ENCODE data around the gene BCO2.
"Not testable (repeated sequence)": the region's sequence is repeated elsewhere in the genome, so short reads cannot be mapped to it uniquely, and the experiment has no call there.

Gene BCO2

DNA sequence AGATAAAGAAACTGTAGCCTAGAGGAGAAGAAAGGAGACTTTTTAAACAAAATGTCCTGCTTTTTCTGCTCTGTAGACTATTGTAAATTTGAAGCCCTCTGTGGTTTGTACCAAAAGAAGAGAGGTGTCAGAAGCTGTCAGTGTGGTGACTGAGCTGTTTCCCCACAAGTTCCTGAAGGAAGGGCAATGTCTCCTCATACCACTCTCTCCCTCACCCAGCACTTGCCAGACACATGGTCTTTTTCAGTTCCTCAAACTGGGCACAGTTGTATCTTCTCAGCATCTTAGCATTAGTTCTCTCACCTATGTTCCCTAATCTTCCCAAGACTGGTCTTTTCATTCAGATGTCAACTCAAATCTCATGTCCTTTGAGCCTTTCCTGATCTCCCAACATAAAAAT lies 4.3 kb downstream of the BCO2 start:
- Histone ChIP-seq H3K27ac (no peak overlapping the region), H3K4me3 (ENCODE audit: low read depth, low read length) (no peak overlapping the region), H3K36me3 (replicated peaks) (no peaks in the 10 kb centered on the region), H3K27me3 (replicated peaks) (no peaks in the 10 kb centered on the region)
- DNase-seq, result no peak
- in situ Hi-C loops (cut with HindIII; ENCODE audit: low pct_ligation_motif_present, low sequenced_read_pairs), result no loop called here
- TF ChIP-seq, protein P1, sequence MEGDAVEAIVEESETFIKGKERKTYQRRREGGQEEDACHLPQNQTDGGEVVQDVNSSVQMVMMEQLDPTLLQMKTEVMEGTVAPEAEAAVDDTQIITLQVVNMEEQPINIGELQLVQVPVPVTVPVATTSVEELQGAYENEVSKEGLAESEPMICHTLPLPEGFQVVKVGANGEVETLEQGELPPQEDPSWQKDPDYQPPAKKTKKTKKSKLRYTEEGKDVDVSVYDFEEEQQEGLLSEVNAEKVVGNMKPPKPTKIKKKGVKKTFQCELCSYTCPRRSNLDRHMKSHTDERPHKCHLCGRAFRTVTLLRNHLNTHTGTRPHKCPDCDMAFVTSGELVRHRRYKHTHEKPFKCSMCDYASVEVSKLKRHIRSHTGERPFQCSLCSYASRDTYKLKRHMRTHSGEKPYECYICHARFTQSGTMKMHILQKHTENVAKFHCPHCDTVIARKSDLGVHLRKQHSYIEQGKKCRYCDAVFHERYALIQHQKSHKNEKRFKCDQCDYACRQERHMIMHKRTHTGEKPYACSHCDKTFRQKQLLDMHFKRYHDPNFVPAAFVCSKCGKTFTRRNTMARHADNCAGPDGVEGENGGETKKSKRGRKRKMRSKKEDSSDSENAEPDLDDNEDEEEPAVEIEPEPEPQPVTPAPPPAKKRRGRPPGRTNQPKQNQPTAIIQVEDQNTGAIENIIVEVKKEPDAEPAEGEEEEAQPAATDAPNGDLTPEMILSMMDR (IDR thresholded peaks at IDR 0.05; ENCODE audit: low read depth, low read length, missing control alignments), result no peak

GRCh38 chr11:112182867-112183266 lies 7.6 kb downstream of the BCO2 start:
- TF ChIP-seq, protein P1 (IDR thresholded peaks at IDR 0.05; ENCODE audit: low read depth, low read length, missing control alignments), result no peak
- no peak overlapping the region for H3K4me3 ChIP-seq (ENCODE audit: low read depth, low read length)
- no peaks in the 10 kb centered on the region for H3K36me3 ChIP-seq (replicated peaks)
- H3K27me3 ChIP-seq (replicated peaks), result no peaks in the 10 kb centered on the region
- no peak for DNase-seq
- in situ Hi-C loops (cut with HindIII; ENCODE audit: low pct_ligation_motif_present, low sequenced_read_pairs), result no loop called here
- no peak overlapping the region for H3K27ac ChIP-seq

DNA sequence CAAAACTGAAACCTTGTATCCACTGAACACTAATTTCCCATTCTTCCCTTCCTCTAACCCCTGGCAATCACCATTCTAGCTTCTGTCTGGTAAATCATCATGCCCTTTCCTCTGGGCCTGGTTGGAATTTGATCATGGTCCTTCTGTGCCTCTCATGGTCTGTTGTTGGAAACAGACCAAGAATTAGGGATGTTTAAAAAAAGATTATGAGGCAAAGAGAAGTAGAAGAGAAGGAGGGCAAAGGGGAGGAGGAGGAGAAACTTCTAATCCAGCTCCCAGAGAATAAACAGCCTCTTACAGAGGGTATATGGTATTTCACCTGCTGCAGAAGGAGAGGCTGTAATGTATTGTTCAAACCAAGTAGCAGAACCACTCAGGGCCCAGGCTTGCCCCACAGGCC lies 10.6 kb downstream of the BCO2 start:
- H3K36me3 ChIP-seq (replicated peaks), result no peaks in the 10 kb centered on the region
- TF ChIP-seq, protein P1 (IDR thresholded peaks at IDR 0.05; ENCODE audit: low read depth, low read length, missing control alignments), result no peak
- in situ Hi-C loops (cut with HindIII; ENCODE audit: low pct_ligation_motif_present, low sequenced_read_pairs), result no loop called here

GRCh38 chr11:112186304-112186703 lies 11.0 kb downstream of the BCO2 start:
- in situ Hi-C loops (cut with HindIII; ENCODE audit: low pct_ligation_motif_present, low sequenced_read_pairs), result no loop called here
- H3K27ac ChIP-seq, result no peak overlapping the region
- H3K36me3 ChIP-seq (replicated peaks), result no peaks in the 10 kb centered on the region
- TF ChIP-seq, protein P1 (IDR thresholded peaks at IDR 0.05; ENCODE audit: low read depth, low read length, missing control alignments), result no peak
- H3K27me3 ChIP-seq (replicated peaks), result no peaks in the 10 kb centered on the region
- DNase-seq, result no peak
- no peak overlapping the region for H3K4me3 ChIP-seq (ENCODE audit: low read depth, low read length)

More for the DNA sequence above, 10.6 kb downstream of the BCO2 start:
- Histone ChIP-seq H3K27ac (no peak overlapping the region), H3K4me3 (ENCODE audit: low read depth, low read length) (no peak overlapping the region), H3K27me3 (replicated peaks) (no peaks in the 10 kb centered on the region)
- DNase-seq, result no peak

GRCh38 chr11:112195113-112195512 lies 19.8 kb downstream of the BCO2 start:
- DNase-seq; H3K36me3 ChIP-seq (replicated peaks); H3K4me3 ChIP-seq (ENCODE audit: low read depth, low read length); H3K27me3 ChIP-seq (replicated peaks); H3K27ac ChIP-seq; in situ Hi-C loops (cut with HindIII; ENCODE audit: low pct_ligation_motif_present, low sequenced_read_pairs): not testable (repeated sequence)

GRCh38 chr11:112195951-112196351 lies 20.6 kb downstream of the BCO2 start:
- Histone ChIP-seq H3K27me3 (replicated peaks) (no peaks in the 10 kb centered on the region), H3K4me3 (ENCODE audit: low read depth, low read length) (no peak overlapping the region), H3K27ac (no peak overlapping the region), H3K36me3 (replicated peaks) (no peaks in the 10 kb centered on the region)
- TF ChIP-seq, protein P1 (IDR thresholded peaks at IDR 0.05; ENCODE audit: low read depth, low read length, missing control alignments), result no peak
- in situ Hi-C loops (cut with HindIII; ENCODE audit: low pct_ligation_motif_present, low sequenced_read_pairs), result no loop called here
- DNase-seq, result no peak
